OCI-LY1 (cell line): ENCODE results near the gene AIMP1.

Experiments
- CTCF ChIP-seq: fragments of 200-600 bp; sonication (generic), shearing (Covaris generic); IDR thresholded peaks from 2 replicates; pipeline ENCODE4 v1.5.1; 2017; ENCODE audit warnings: mild to moderate bottlenecking, antibody characterized with exemption, low read length, moderate library complexity, mixed read lengths
- EZH2 ChIP-seq: fragments of 200-600 bp; sonication (generic), shearing (Covaris generic); IDR thresholded peaks from 2 replicates; pipeline ENCODE4 v1.8.0; 2017; ENCODE audit warnings: borderline replicate concordance, mixed run types, mild to moderate bottlenecking, antibody characterized with exemption, low read length, moderate library complexity, mixed read lengths

DNA sequence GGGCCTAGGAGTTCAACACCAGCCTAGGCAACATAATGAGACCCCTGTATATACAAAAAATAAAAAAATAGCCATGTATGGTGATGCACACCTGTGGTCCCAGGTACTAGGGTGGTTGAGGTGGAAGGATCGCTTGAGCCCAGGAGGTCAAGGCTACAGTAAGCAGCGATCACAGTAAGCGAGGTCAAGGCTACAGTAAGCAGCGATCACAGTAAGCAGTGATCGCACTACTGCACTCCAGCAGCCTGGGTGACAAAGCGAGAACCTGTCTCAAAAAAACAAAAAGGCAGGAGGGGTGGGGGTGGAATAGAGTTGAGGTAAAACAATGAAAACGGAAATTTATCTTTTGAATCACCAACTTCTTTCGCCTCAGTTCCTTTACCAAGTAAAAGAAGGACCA, 29.7 kb upstream of the AIMP1 start:
- TF ChIP-seq CTCF (no peak), EZH2 (no peak)
